HEK293 (cell line): Measurements from ENCODE around the gene WWOX.

Experiments used
- CTCF ChIA-PET: fragments of 350-600 bp; formaldehyde crosslinking; extraction: SDS; loops from one replicate; lab custom pipeline; 2021; ENCODE audit warnings: antibody characterized with exemption; lab: Yijun Ruan, JAX
- POLR2A ChIA-PET: fragments of 300-600 bp; formaldehyde crosslinking; extraction: SDS; loops from one replicate; lab custom pipeline; 2020; ENCODE audit warnings: antibody characterized with exemption, inconsistent platforms; lab: Yijun Ruan, JAX
- H3K27ac ChIP-seq: fragments of 200-500 bp; sonication (Bioruptor generic); 2 replicates; pipeline ENCODE4 v1.5.1; 2014; ENCODE audit warnings: low read depth, low read length, control low read depth, inconsistent platforms; ENCODE audit errors: extremely low read depth
- H3K36me3 ChIP-seq, 2 experiments: fragments of 200-500 bp in 1 of 2; sonication (Bioruptor generic) in 1 of 2; 1 replicate in 1 of 2; 2 replicates in 1 of 2; pipeline ENCODE4 v1.5.1; 2014 to 2017; ENCODE audit warnings: inconsistent platforms in 2 of 2, low read length in 2 of 2; ENCODE audit not compliant: control insufficient read depth in 2 of 2, insufficient read depth in 1 of 2
- H3K4me1 ChIP-seq: fragments of 200-500 bp; sonication (Bioruptor generic); 2 replicates; pipeline ENCODE4 v1.5.1; 2014; ENCODE audit warnings: mild to moderate bottlenecking, low read length, inconsistent platforms; ENCODE audit not compliant: control insufficient read depth, insufficient read depth
- H3K4me3 ChIP-seq: 2 replicates; pipeline ENCODE4 v1.5.1; 2011; ENCODE audit warnings: low read depth, mild to moderate bottlenecking, control low read depth, low read length, moderate library complexity
- H3K9me3 ChIP-seq: fragments of 200-500 bp; sonication (Bioruptor generic); 2 replicates; pipeline ENCODE4 v1.5.1; 2014; ENCODE audit warnings: low read depth, low read length, inconsistent platforms; ENCODE audit not compliant: control insufficient read depth, insufficient read depth
- OVOL3 ChIP-seq: fragments of 450-650 bp; formaldehyde crosslinking; IDR thresholded peaks from 2 replicates; pipeline ENCODE4 v1.5.1; 2016; ENCODE audit warnings: missing biosample characterization, missing genetic modification characterization
- PRDM1 ChIP-seq: fragments of 450-650 bp; formaldehyde crosslinking; IDR thresholded peaks from 2 replicates; pipeline ENCODE4; 2016; ENCODE audit warnings: missing biosample characterization, missing genetic modification characterization
- WT1 ChIP-seq: fragments of 450-650 bp; formaldehyde crosslinking; IDR thresholded peaks from 2 replicates; pipeline ENCODE4 v1.5.1; 2016; ENCODE audit warnings: missing biosample characterization, missing genetic modification characterization
- ZBTB1 ChIP-seq: fragments of 450-650 bp; formaldehyde crosslinking; IDR thresholded peaks from 2 replicates; pipeline ENCODE4 v1.5.1; 2016; ENCODE audit warnings: missing biosample characterization, missing genetic modification characterization
- ZFP41 ChIP-seq: fragments of 450-650 bp; formaldehyde crosslinking; IDR thresholded peaks from 2 replicates; pipeline ENCODE4 v1.5.1; 2016; ENCODE audit warnings: missing biosample characterization, missing genetic modification characterization, borderline replicate concordance
- ZNF175 ChIP-seq: fragments of 450-650 bp; formaldehyde crosslinking; IDR thresholded peaks from 2 replicates; pipeline ENCODE4 v1.5.1; 2016; ENCODE audit warnings: missing biosample characterization, missing genetic modification characterization
- ZNF202 ChIP-seq: fragments of 450-650 bp; formaldehyde crosslinking; IDR thresholded peaks from 2 replicates; pipeline ENCODE4 v1.5.1; 2016; ENCODE audit warnings: missing biosample characterization, missing genetic modification characterization, borderline replicate concordance
- ZNF274 ChIP-seq, 2 experiments: fragments of 200-500 bp in 1 of 2; fragments of 450-650 bp in 1 of 2; sonication (Bioruptor generic) in 1 of 2; formaldehyde crosslinking in 1 of 2; IDR thresholded peaks; 2 replicates each; pipeline versions ENCODE4 v1.5.1 to v1.6.1; 2014 to 2016; ENCODE audit warnings: borderline replicate concordance in 1 of 2, inconsistent platforms in 1 of 2, low read length in 1 of 2, missing biosample characterization in 1 of 2, missing genetic modification characterization in 1 of 2
- ZNF350 ChIP-seq: fragments of 450-650 bp; formaldehyde crosslinking; IDR thresholded peaks from 2 replicates; pipeline ENCODE4 v1.5.0; 2017; ENCODE audit warnings: missing biosample characterization, mild to moderate bottlenecking, missing genetic modification characterization
- ZNF394 ChIP-seq: fragments of 450-650 bp; formaldehyde crosslinking; IDR thresholded peaks from 2 replicates; pipeline ENCODE4 v1.5.1; 2016; ENCODE audit warnings: missing biosample characterization, missing genetic modification characterization, mild to moderate bottlenecking, moderate library complexity, borderline replicate concordance
- ZNF521 ChIP-seq: fragments of 450-650 bp; formaldehyde crosslinking; IDR thresholded peaks from 2 replicates; pipeline ENCODE4 v1.5.1; 2017; ENCODE audit warnings: missing biosample characterization, mild to moderate bottlenecking, missing genetic modification characterization
- ZNF558 ChIP-seq: fragments of 450-650 bp; formaldehyde crosslinking; IDR thresholded peaks from 2 replicates; pipeline ENCODE4 v1.5.1; 2016; ENCODE audit warnings: missing biosample characterization, missing genetic modification characterization
- ZNF701 ChIP-seq: fragments of 450-650 bp; formaldehyde crosslinking; IDR thresholded peaks from 2 replicates; pipeline ENCODE4 v1.5.1; 2016; ENCODE audit warnings: missing biosample characterization, missing genetic modification characterization
- ZNF785 ChIP-seq: fragments of 450-650 bp; formaldehyde crosslinking; IDR thresholded peaks from 2 replicates; pipeline ENCODE4 v1.5.1; 2016; ENCODE audit warnings: missing biosample characterization, missing genetic modification characterization
- ZNF837 ChIP-seq: fragments of 450-650 bp; formaldehyde crosslinking; IDR thresholded peaks from 2 replicates; pipeline ENCODE4 v1.5.1; 2016; ENCODE audit warnings: missing biosample characterization, missing genetic modification characterization
- TF ChIP-seq, protein P1 (sequence below): fragments of 450-650 bp; formaldehyde crosslinking; IDR thresholded peaks from 2 replicates; pipeline ENCODE4 v1.5.1; 2016; ENCODE audit warnings: missing biosample characterization, missing genetic modification characterization
- TF ChIP-seq, protein P2 (sequence below): fragments of 450-650 bp; formaldehyde crosslinking; IDR thresholded peaks from 2 replicates; pipeline ENCODE4 v1.5.1; 2016; ENCODE audit warnings: missing biosample characterization, missing genetic modification characterization
- TF ChIP-seq, protein P3 (sequence below): fragments of 450-650 bp; formaldehyde crosslinking; IDR thresholded peaks from 2 replicates; pipeline ENCODE4 v1.5.1; 2016; ENCODE audit warnings: missing biosample characterization, missing genetic modification characterization
- TF ChIP-seq, protein P4 (sequence below): fragments of 450-650 bp; formaldehyde crosslinking; IDR thresholded peaks from 2 replicates; pipeline ENCODE4 v1.5.1; 2016; ENCODE audit warnings: missing biosample characterization, missing genetic modification characterization, borderline replicate concordance
- TF ChIP-seq, protein P5 (sequence below): fragments of 450-650 bp; IDR thresholded peaks from 2 replicates; pipeline ENCODE4 v1.5.1; 2018; ENCODE audit warnings: missing biosample characterization, missing genetic modification characterization

Gene WWOX

DNA sequence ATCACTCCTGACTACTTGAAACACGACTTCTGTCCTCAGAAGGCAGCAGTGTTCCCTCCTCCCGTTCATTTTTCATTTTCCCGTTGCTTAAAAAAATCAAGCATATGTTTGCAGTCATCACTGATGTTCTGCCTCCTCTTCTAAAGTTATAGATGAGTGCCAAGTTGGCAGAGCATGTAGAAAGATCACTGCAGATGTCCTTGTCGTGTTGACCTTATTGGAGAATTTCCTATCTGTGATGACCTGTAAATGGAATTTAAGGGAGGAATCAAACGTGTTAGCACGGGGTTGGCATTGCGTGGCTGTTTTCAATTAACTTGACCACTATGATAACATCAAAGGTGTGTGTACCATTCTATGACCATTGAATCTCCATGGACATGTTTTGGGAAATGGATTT lies 396.7 kb downstream of the WWOX start:
- TF ChIP-seq ZNF785 (tag by site-specific recombination), result no peak
- no peak for TF ChIP-seq OVOL3
- no peak for TF ChIP-seq WT1 (tag by site-specific recombination)
- TF ChIP-seq ZFP41 (tag by site-specific recombination), result no peak
- TF ChIP-seq ZNF202 (tag by site-specific recombination), result no peak
- TF ChIP-seq ZNF394 (tag by site-specific recombination), result no peak
- TF ChIP-seq ZBTB1, result no peak
- no peak for TF ChIP-seq ZNF350
- no peak for TF ChIP-seq ZNF558 (tag by site-specific recombination)
- no peak for TF ChIP-seq ZNF175 (tag by site-specific recombination)
- TF ChIP-seq, protein P1, sequence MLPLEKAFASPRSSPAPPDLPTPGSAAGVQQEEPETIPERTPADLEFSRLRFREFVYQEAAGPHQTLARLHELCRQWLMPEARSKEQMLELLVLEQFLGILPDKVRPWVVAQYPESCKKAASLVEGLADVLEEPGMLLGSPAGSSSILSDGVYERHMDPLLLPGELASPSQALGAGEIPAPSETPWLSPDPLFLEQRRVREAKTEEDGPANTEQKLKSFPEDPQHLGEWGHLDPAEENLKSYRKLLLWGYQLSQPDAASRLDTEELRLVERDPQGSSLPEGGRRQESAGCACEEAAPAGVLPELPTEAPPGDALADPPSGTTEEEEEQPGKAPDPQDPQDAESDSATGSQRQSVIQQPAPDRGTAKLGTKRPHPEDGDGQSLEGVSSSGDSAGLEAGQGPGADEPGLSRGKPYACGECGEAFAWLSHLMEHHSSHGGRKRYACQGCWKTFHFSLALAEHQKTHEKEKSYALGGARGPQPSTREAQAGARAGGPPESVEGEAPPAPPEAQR (tag by site-specific recombination), result no peak
- TF ChIP-seq ZNF837 (tag by site-specific recombination), result no peak
- TF ChIP-seq, protein P2, sequence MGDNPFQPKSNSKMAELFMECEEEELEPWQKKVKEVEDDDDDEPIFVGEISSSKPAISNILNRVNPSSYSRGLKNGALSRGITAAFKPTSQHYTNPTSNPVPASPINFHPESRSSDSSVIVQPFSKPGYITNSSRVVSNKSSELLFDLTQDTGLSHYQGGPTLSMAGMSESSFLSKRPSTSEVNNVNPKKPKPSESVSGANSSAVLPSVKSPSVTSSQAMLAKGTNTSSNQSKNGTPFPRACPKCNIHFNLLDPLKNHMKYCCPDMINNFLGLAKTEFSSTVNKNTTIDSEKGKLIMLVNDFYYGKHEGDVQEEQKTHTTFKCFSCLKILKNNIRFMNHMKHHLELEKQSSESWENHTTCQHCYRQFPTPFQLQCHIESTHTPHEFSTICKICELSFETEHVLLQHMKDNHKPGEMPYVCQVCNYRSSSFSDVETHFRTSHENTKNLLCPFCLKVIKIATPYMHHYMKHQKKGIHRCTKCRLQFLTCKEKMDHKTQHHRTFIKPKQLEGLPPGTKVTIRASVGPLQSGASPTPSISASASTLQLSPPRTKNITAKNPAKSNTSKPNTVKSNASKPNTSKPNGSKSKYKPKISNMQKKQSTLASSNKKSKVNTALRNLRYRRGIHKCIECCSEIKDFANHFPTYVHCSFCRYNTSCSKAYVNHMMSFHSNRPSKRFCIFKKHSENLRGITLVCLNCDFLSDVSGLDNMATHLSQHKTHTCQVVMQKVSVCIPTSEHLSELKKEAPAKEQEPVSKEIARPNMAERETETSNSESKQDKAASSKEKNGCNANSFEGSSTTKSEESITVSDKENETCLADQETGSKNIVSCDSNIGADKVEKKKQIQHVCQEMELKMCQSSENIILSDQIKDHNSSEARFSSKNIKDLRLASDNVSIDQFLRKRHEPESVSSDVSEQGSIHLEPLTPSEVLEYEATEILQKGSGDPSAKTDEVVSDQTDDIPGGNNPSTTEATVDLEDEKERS, result no peak
- TF ChIP-seq ZNF701 (tag by site-specific recombination), result no peak
- no peak for TF ChIP-seq ZNF274 (IDR thresholded peaks at IDR 0.05; ENCODE audit: low read length)
- no peak for TF ChIP-seq ZNF274 (tag by site-specific recombination; IDR thresholded peaks at IDR 0.05; ENCODE audit: borderline replicate concordance)
- TF ChIP-seq, protein P3, sequence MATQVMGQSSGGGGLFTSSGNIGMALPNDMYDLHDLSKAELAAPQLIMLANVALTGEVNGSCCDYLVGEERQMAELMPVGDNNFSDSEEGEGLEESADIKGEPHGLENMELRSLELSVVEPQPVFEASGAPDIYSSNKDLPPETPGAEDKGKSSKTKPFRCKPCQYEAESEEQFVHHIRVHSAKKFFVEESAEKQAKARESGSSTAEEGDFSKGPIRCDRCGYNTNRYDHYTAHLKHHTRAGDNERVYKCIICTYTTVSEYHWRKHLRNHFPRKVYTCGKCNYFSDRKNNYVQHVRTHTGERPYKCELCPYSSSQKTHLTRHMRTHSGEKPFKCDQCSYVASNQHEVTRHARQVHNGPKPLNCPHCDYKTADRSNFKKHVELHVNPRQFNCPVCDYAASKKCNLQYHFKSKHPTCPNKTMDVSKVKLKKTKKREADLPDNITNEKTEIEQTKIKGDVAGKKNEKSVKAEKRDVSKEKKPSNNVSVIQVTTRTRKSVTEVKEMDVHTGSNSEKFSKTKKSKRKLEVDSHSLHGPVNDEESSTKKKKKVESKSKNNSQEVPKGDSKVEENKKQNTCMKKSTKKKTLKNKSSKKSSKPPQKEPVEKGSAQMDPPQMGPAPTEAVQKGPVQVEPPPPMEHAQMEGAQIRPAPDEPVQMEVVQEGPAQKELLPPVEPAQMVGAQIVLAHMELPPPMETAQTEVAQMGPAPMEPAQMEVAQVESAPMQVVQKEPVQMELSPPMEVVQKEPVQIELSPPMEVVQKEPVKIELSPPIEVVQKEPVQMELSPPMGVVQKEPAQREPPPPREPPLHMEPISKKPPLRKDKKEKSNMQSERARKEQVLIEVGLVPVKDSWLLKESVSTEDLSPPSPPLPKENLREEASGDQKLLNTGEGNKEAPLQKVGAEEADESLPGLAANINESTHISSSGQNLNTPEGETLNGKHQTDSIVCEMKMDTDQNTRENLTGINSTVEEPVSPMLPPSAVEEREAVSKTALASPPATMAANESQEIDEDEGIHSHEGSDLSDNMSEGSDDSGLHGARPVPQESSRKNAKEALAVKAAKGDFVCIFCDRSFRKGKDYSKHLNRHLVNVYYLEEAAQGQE (tag by site-specific recombination), result no peak
- TF ChIP-seq, protein P4, sequence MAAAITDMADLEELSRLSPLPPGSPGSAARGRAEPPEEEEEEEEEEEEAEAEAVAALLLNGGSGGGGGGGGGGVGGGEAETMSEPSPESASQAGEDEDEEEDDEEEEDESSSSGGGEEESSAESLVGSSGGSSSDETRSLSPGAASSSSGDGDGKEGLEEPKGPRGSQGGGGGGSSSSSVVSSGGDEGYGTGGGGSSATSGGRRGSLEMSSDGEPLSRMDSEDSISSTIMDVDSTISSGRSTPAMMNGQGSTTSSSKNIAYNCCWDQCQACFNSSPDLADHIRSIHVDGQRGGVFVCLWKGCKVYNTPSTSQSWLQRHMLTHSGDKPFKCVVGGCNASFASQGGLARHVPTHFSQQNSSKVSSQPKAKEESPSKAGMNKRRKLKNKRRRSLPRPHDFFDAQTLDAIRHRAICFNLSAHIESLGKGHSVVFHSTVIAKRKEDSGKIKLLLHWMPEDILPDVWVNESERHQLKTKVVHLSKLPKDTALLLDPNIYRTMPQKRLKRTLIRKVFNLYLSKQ, result no peak
- TF ChIP-seq PRDM1, result no peak
- no peak for TF ChIP-seq ZNF521 (tag by site-specific recombination)
- TF ChIP-seq, protein P5, sequence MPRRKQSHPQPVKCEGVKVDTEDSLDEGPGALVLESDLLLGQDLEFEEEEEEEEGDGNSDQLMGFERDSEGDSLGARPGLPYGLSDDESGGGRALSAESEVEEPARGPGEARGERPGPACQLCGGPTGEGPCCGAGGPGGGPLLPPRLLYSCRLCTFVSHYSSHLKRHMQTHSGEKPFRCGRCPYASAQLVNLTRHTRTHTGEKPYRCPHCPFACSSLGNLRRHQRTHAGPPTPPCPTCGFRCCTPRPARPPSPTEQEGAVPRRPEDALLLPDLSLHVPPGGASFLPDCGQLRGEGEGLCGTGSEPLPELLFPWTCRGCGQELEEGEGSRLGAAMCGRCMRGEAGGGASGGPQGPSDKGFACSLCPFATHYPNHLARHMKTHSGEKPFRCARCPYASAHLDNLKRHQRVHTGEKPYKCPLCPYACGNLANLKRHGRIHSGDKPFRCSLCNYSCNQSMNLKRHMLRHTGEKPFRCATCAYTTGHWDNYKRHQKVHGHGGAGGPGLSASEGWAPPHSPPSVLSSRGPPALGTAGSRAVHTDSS (tag by site-specific recombination), result no peak
- TF ChIP-seq, all 188 proteins: peak for 0
- H3K4me1 ChIP-seq, result no peaks in the 10 kb centered on the region
- POLR2A ChIA-PET, result no interaction called here

More for the DNA sequence above, 396.7 kb downstream of the WWOX start:
- Histone ChIP-seq H3K27ac (no peak overlapping the region), H3K4me3 (no peak overlapping the region), H3K36me3 (no peaks in the 10 kb centered on the region), H3K9me3 (no peaks in the 10 kb centered on the region)
- CTCF ChIA-PET, result no interaction called here
